Adrenal gland (tissue), 12 donors: ENCODE results near the gene MYH9. TPM values are rescaled to one million over a fixed set of nuclear protein-coding genes. Genes with fewer than 3 reads are reported as not detected.
"Not testable (repeated sequence)": the region's sequence is repeated elsewhere in the genome, so short reads cannot be mapped to it uniquely, and the experiment has no call there.

Source experiments
- DNase-seq, 7 donors: peaks; one replicate each; pipeline ENCODE4 v3.0.0-alpha.2; 2019 to 2020
- H3K27ac ChIP-seq, 5 donors: fragments of 200-600 bp; sonication (generic) in 4 of 5; 1 replicate in 3 of 5; 2 replicates in 2 of 5; pipeline versions ENCODE4 v1.5.1 to v1.8.0; 2016 to 2020; ENCODE audit warnings: mild to moderate bottlenecking in 1 of 5
- H3K27me3 ChIP-seq: fragments of 200-600 bp; 2 replicates; pipeline ENCODE4 v1.8.0; 2021
- H3K36me3 ChIP-seq, 2 donors: fragments of 200-600 bp; replicated peaks in 1 of 2; 1 replicate in 1 of 2; 2 replicates in 1 of 2; pipeline versions ENCODE4 v1.5.1 to v1.8.0; 2018 to 2022
- H3K4me1 ChIP-seq, 2 donors: fragments of 200-600 bp; replicated peaks in 1 of 2; 1 replicate in 1 of 2; 2 replicates in 1 of 2; pipeline versions ENCODE4 v1.5.1 to v1.8.0; 2018 to 2021
- H3K4me3 ChIP-seq, 4 donors: fragments of 200-600 bp; sonication (generic) in 3 of 4; one replicate each; pipeline ENCODE4 v1.5.1; 2016 to 2018
- H3K9me3 ChIP-seq, 3 donors: fragments of 200-600 bp; sonication (generic) in 1 of 3; replicated peaks in 1 of 3; 1 replicate in 2 of 3; 2 replicates in 1 of 3; pipeline versions ENCODE4 v1.5.1 to v1.8.0; 2016 to 2021
- CTCF ChIP-seq, 6 experiments: fragments of 450-650 bp in 4 of 6; fragments of 200-600 bp in 2 of 6; sonication (generic) in 1 of 6; IDR thresholded peaks; 1 replicate in 5 of 6; 2 replicates in 1 of 6; pipeline versions ENCODE4 v1.5.1 to v1.8.0; 2016 to 2021; ENCODE audit warnings: antibody characterized with exemption in 6 of 6, mild to moderate bottlenecking in 2 of 6, moderate library complexity in 1 of 6
- POLR2A ChIP-seq, 2 donors: fragments of 450-650 bp; IDR thresholded peaks; one replicate each; pipeline ENCODE4 v1.6.1; 2017; ENCODE audit warnings: antibody characterized with exemption in 2 of 2, mild to moderate bottlenecking in 2 of 2, moderate library complexity in 1 of 2
- WGBS, 4 donors: extraction: QIAGEN DNeasy Blood & Tissue Kit in 2 of 4; methylation state at CpG; one replicate each; pipeline versions ENCODE4 v1.1.5 to v1.1.7; 2013 to 2017; 5-methylcytosine and 5-hydroxymethylcytosine counted together
- intact Hi-C, 2 donors: fragments of 100-400 bp; cut with DNase I; formaldehyde crosslinking; loops; one replicate each; pipeline versions ENCODE4 v1.14.1 to v1.15.0; 2022 to 2023
- polyA plus RNA-seq, 3 donors: library from polyadenylated mRNA; stranded (reverse); fragments of 200-250 nt in 2 of 3; fragments of 350-450 nt in 1 of 3; fragmentation: Illumina TruSeq in 1 of 3; extraction: RNeasy Lipid Tissue Mini Kit (QIAGEN cat#74804) in 1 of 3; gene quantifications; one replicate each; pipeline ENCODE4 v1.2.3, GENCODE V29; 2013 to 2014
- total RNA-seq, 9 donors: library from RNA; depleted of rRNA in 4 of 9; stranded (reverse); fragments of >200 nt in 4 of 9; fragments of 120-200 nt in 1 of 9; fragmentation: NEBNext Ultra II Directional in 1 of 9; extraction: Animal tissue kit (Norgen Biotek cat#: 25700) in 1 of 9; gene quantifications; one replicate each; pipeline versions ENCODE4 v1.1.0 to v1.2.4, GENCODE V29; 2013 to 2023
- donor health status: healthy with polysubstance abuse.
- donor health status: Bipolar disorder and iron deficiency.
- donor health status: DM: yes; HTN: yes; CAD: no.
- donor health status: DM: no; HTN: no; CAD: no.
- donor health status: DM: no; HTN: no; CAD: no.
- donor health status: DM: yes; HTN: yes; CAD: no.

MYH9 gene
- total and polyA plus RNA-seq, 12 donors, result 96.2 to 427 (median 319) TPM

- H3K36me3 ChIP-seq, result no peaks in the 10 kb centered on the region
- DNase-seq, result peak in 4 of 7 donors; percentile 30 to 67 (median 46)
- intact Hi-C loops, result no loop called here
- H3K4me3 ChIP-seq, result peak overlapping the region in 2 of 4 donors; percentile 20 to 53
- H3K4me1 ChIP-seq, result peaks cover 4 to 29% of the 10 kb centered on the region in 2 donors
- H3K27ac ChIP-seq, result peak overlapping the region in 4 of 5 donors; percentile 46 to 84 (median 65)
- no peaks in the 10 kb centered on the region for H3K9me3 ChIP-seq
- no peaks in the 10 kb centered on the region for H3K27me3 ChIP-seq
- 59 to 70% (median 62%) methylated on average over 6 to 7 of the region's 7 CpGs for WGBS, 4 donors
- no peak for TF ChIP-seq POLR2A (IDR thresholded peaks at IDR 0.05)
- TF ChIP-seq CTCF (IDR thresholded peaks at IDR 0.05), result no peak
These were observed 134.0 kb downstream of the MYH9 start for GRCh38 chr22:36253523-36254490.

DNA sequence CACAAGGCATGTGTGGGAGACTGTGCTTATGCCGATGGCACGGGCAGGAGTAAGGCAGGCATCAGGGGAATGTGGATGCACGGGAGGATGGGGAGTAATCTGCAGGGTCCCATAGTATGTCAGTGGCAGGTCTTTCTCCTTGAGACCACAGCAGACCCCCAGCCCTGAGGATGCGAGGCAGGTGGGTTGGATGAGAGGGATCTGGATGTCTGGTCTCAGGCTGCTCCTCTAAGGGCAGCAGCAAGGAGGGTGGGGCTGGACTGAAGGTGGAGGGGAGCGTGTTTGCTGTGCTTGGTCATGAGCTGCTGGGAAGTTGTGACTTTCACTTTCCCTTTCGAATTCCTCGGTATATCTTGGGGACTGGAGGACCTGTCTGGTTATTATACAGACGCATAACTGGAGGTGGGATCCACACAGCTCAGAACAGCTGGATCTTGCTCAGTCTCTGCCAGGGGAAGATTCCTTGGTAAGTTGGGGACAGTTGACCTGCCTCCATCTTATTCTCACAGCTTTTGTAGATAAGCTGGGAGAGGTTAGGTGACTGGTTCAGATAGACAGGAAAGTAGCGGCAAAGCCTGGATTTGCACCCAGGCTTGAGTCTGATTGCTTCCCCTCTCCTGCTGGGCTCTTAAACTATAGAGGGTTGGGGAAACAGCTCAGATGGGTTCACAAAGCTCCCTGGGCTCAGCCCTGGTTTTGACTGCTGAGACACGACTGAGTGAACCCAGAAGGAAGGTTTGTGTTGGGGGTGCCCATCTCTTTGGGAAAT lies 134.8 kb downstream of the MYH9 start, which contains the start of gene APOL1:
Gene APOL1, plus strand, starts transcription at position 380 of the 769 bp plus-strand sequence. CDS start 1,823 bp downstream, outside the sequence.
- H3K4me1 ChIP-seq, result peaks cover 0 to 22% of the 10 kb centered on the region in 2 donors
- WGBS, 4 donors, result 47 to 54% (median 51%) methylated on average over 10 of the region's 10 CpGs
- H3K9me3 ChIP-seq, result no peaks in the 10 kb centered on the region
- DNase-seq, result peak in 6 of 7 donors; percentile 33 to 68 (median 39)
- intact Hi-C loops, result no loop called here
- H3K4me3 ChIP-seq, result peak within 1 kb of the TSS in 2 of 4 donors; percentile 20 to 53
- H3K36me3 ChIP-seq, result no peaks in the 10 kb centered on the region
- peak within 1 kb of the TSS in 4 of 5 donors; percentile 46 to 84 (median 65) for H3K27ac ChIP-seq
- TF ChIP-seq POLR2A (IDR thresholded peaks at IDR 0.05), result peak in 1 of 2 donors; percentile 45
- no peak for TF ChIP-seq CTCF (IDR thresholded peaks at IDR 0.05)
- no peaks in the 10 kb centered on the region for H3K27me3 ChIP-seq

GRCh38 chr22:36251979-36252608 lies 135.7 kb downstream of the MYH9 start:
- intact Hi-C loops, H3K4me3 ChIP-seq, H3K27me3 ChIP-seq, H3K36me3 ChIP-seq, H3K27ac ChIP-seq, H3K9me3 ChIP-seq: not testable (repeated sequence)
- H3K4me1 ChIP-seq, result peaks cover 0 to 22% of the 10 kb centered on the region in 2 donors
- peak in 1 of 7 donors; percentile 41 for DNase-seq
- 83 to 91% (median 89%) methylated on average over 4 to 7 of the region's 7 CpGs for WGBS, 4 donors

DNA sequence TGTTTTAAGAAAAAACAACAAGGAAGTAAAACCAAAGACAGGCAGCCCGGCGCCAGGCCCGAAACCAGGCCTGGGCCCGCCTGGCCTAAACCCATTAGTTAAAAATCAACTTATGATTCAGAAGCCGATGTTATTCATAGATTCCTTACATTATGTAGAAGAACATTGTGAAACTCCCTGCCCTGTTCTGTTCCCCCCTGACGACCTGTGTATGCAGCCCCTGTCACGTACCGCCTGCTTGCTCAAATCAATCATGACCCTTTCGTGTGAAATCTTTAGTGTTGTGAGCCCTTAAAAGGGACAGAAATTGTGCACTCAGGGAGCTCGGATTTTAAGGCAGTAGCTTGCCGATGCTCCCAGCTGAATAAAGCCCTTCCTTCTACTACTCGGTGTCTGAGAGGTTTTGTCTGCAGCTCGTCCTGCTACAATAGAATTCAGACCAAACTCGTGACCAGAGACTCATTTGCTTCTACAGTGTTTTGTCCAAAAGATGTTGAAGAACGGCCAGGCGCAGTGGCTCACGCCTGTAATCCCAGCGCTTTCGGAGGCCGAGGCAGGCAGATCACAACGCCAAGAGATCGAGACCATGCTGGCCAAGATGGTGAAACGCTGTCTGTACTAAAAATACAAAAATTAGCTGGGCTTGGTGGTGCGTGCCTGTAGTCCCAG lies 137.3 kb downstream of the MYH9 start:
- not testable (repeated sequence) for H3K27ac ChIP-seq
- 84 to 89% (median 87%) methylated on average over 24 of the region's 24 CpGs for WGBS, 4 donors

More for the DNA sequence above, 137.3 kb downstream of the MYH9 start:
- H3K4me3 ChIP-seq, H3K27me3 ChIP-seq, intact Hi-C loops, H3K9me3 ChIP-seq, H3K36me3 ChIP-seq: not testable (repeated sequence)
- peaks cover 0 to 22% of the 10 kb centered on the region in 2 donors for H3K4me1 ChIP-seq
- DNase-seq, result peak in 1 of 7 donors; percentile 31
